Nephron progenitor cell (in vitro differentiated cells): Measurements from ENCODE around the gene ING3.

ENCODE experiments used
- DNase-seq: peaks from one replicate; pipeline ENCODE4 v3.0.0; 2021
- H3K27ac Mint-ChIP-seq: 2 replicates; pipeline ENCODE4 v1.8.0; 2021; ENCODE audit warnings: mild to moderate bottlenecking, moderate library complexity, mixed read lengths
- H3K27me3 Mint-ChIP-seq: 2 replicates; pipeline ENCODE4 v1.8.0; 2021; ENCODE audit warnings: mild to moderate bottlenecking, low read depth, mixed read lengths; ENCODE audit not compliant: poor library complexity
- H3K36me3 Mint-ChIP-seq: 2 replicates; pipeline ENCODE4 v1.8.0; 2021; ENCODE audit warnings: low read depth, mixed read lengths
- H3K4me1 Mint-ChIP-seq: 2 replicates; pipeline ENCODE4 v1.8.0; 2021; ENCODE audit warnings: mixed read lengths
- H3K4me3 Mint-ChIP-seq: 2 replicates; pipeline ENCODE4 v1.8.0; 2021; ENCODE audit warnings: mild to moderate bottlenecking, moderate library complexity, mixed read lengths
- H3K9me3 Mint-ChIP-seq: 2 replicates; pipeline ENCODE4 v1.8.0; 2021; ENCODE audit warnings: mild to moderate bottlenecking, moderate library complexity, mixed read lengths
- TF ChIP-seq, protein P1 (sequence below): fragments of 200-600 bp; sonication (generic); IDR thresholded peaks from 2 replicates; pipeline ENCODE4 v1.5.0; 2021; ENCODE audit warnings: antibody characterized with exemption

Gene ING3

DNA sequence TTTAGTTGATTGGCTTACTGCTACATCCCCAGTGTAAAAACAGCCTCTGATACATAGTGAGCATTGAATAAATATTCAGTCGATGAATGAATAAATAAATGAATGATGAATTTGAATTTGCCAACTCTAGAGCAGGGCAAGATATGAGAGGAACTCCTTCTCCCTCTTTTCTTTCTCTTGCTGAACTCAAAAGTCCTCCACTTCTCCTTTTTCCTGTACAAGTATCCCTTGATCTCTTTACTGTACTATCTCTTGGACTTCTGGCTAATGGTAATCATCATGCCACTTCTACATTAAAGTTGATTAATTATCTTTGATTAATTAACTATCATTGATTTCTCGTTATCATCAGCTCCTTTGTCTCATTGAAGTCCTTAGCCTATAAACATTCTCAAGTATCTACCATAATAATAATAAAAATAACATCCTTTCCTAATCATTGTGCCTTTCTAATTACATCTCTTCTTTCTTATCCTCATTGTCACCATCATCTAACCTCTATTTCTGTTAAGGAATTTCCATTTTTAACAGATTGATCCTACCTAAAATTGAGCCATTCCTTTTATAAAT lies 48.5 kb downstream of the ING3 start:
- peaks cover 17% of the 10 kb centered on the region for H3K4me1 Mint-ChIP-seq

DNA sequence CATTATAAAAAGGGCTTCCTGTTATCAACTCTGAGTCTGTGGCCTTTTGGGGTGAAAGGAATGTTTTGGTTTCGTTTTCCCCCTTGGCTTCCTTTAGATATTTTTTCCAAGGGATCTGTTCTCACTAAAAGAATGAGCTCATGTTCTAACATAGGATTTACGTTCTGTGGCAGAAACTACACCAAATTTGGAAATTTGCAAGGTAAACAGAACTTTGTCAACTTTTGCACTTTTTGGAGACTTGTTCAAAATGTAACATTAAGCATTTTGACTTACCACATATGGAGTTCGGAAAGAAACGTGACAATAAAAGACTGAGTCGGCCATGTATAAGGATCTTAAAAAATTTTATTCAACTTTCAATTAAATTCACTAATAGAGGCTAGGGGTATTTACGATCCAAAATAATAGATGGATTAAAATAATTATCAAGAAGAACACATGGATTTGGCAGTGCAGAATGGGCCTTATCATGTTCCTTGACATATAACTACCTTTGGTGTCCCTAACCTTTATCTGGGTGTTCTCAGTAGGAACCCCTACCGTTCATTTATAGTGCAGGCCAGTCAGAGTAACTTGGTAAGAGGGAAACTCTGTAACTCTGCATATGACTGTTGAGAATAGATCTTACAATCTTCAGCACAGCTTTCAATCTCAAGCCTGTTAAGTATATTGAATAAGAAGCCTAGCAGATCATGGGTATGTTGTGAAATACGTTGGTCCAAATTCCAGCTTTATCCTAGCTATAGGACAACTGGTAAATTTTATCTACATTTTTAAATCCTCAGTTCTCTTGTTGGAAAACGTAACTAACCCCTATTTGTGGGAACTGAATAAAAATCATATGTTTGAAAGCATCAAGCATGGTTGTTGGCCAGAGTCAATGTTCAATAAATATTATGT lies 49.8 kb downstream of the ING3 start:
- H3K36me3 Mint-ChIP-seq, result no peaks in the 10 kb centered on the region
- DNase-seq, result no peak
- H3K9me3 Mint-ChIP-seq, result no peaks in the 10 kb centered on the region
- no peak overlapping the region for H3K27ac Mint-ChIP-seq
- TF ChIP-seq, protein P1, sequence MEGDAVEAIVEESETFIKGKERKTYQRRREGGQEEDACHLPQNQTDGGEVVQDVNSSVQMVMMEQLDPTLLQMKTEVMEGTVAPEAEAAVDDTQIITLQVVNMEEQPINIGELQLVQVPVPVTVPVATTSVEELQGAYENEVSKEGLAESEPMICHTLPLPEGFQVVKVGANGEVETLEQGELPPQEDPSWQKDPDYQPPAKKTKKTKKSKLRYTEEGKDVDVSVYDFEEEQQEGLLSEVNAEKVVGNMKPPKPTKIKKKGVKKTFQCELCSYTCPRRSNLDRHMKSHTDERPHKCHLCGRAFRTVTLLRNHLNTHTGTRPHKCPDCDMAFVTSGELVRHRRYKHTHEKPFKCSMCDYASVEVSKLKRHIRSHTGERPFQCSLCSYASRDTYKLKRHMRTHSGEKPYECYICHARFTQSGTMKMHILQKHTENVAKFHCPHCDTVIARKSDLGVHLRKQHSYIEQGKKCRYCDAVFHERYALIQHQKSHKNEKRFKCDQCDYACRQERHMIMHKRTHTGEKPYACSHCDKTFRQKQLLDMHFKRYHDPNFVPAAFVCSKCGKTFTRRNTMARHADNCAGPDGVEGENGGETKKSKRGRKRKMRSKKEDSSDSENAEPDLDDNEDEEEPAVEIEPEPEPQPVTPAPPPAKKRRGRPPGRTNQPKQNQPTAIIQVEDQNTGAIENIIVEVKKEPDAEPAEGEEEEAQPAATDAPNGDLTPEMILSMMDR, result no peak
- H3K4me3 Mint-ChIP-seq, result no peak overlapping the region
- H3K4me1 Mint-ChIP-seq, result peaks cover 17% of the 10 kb centered on the region
- peaks cover 16% of the 10 kb centered on the region for H3K27me3 Mint-ChIP-seq

More for the DNA sequence above, 48.5 kb downstream of the ING3 start:
- DNase-seq, result no peak
- Mint-ChIP-seq H3K27ac (no peak overlapping the region), H3K27me3 (peaks cover 21% of the 10 kb centered on the region), H3K36me3 (no peaks in the 10 kb centered on the region), H3K4me3 (no peak overlapping the region), H3K9me3 (no peaks in the 10 kb centered on the region)
- TF ChIP-seq, protein P1, result no peak

GRCh38 chr7:121001234-121001906 lies 50.8 kb downstream of the ING3 start:
- Mint-ChIP-seq H3K27ac (no peak overlapping the region), H3K4me1 (peaks cover 21% of the 10 kb centered on the region), H3K36me3 (no peaks in the 10 kb centered on the region), H3K27me3 (peaks cover 12% of the 10 kb centered on the region), H3K4me3 (no peak overlapping the region), H3K9me3 (no peaks in the 10 kb centered on the region)
- DNase-seq, result no peak
- TF ChIP-seq, protein P1, result no peak

- Mint-ChIP-seq H3K4me1 (peaks cover 29% of the 10 kb centered on the region), H3K27me3 (peaks cover 8% of the 10 kb centered on the region), H3K4me3 (no peak overlapping the region), H3K9me3 (no peaks in the 10 kb centered on the region), H3K27ac (no peak overlapping the region), H3K36me3 (no peaks in the 10 kb centered on the region)
- TF ChIP-seq, protein P1, result no peak
- DNase-seq, result no peak
Observed at GRCh38 chr7:121002048-121002756, 51.6 kb downstream of the ING3 start.

GRCh38 chr7:121002757-121003200 lies 52.2 kb downstream of the ING3 start:
- Mint-ChIP-seq H3K9me3 (no peaks in the 10 kb centered on the region), H3K27me3 (peaks cover 8% of the 10 kb centered on the region), H3K36me3 (no peaks in the 10 kb centered on the region), H3K4me3 (no peak overlapping the region), H3K4me1 (peaks cover 35% of the 10 kb centered on the region), H3K27ac (no peak overlapping the region)
- TF ChIP-seq, protein P1, result no peak
- no peak for DNase-seq
